Gastroesophageal sphincter (tissue), 4 donors: ENCODE data around the gene ITCH. TPM values are rescaled to one million over a fixed set of nuclear protein-coding genes. Genes with fewer than 3 reads are reported as not detected.

ENCODE experiments used
- ATAC-seq: fragments of 150-250 bp; one replicate; pipeline ENCODE4 v1.9.1; 2016; ENCODE audit warnings: mild to moderate bottlenecking, moderate library complexity
- H3K27ac ChIP-seq, 4 donors: fragments of 200-600 bp; sonication (generic) in 3 of 4; 1 replicate in 3 of 4; 2 replicates in 1 of 4; pipeline ENCODE4 v1.5.1; 2016 to 2019
- H3K27me3 ChIP-seq: fragments of 200-600 bp; sonication (generic); one replicate; pipeline ENCODE4 v1.5.1; 2019
- H3K36me3 ChIP-seq, 2 donors: fragments of 200-600 bp; sonication (generic); one replicate each; pipeline ENCODE4 v1.5.1; 2019; ENCODE audit warnings: control low read depth in 1 of 2
- H3K4me1 ChIP-seq, 3 donors: fragments of 200-600 bp; sonication (generic); 1 replicate in 2 of 3; 2 replicates in 1 of 3; pipeline ENCODE4 v1.5.1; 2016 to 2019; ENCODE audit warnings: control low read depth in 2 of 3
- H3K4me3 ChIP-seq, 2 donors: fragments of 200-600 bp; sonication (generic); one replicate each; pipeline ENCODE4 v1.5.1; 2019; ENCODE audit warnings: mild to moderate bottlenecking in 1 of 2, moderate library complexity in 1 of 2
- H3K9me3 ChIP-seq, 3 donors: fragments of 200-600 bp; sonication (generic); one replicate each; pipeline ENCODE4 v1.5.1; 2017 to 2019; ENCODE audit warnings: control low read depth in 2 of 3
- CTCF ChIP-seq, 4 experiments: fragments of 200-600 bp in 2 of 4; fragments of 450-650 bp in 2 of 4; sonication (generic) in 1 of 4; IDR thresholded peaks; one replicate each; pipeline ENCODE4 v1.5.1; 2017 to 2019; ENCODE audit warnings: antibody characterized with exemption in 4 of 4, mild to moderate bottlenecking in 2 of 4, moderate library complexity in 2 of 4
- EP300 ChIP-seq: sonication (generic); formaldehyde crosslinking; IDR thresholded peaks from one replicate; pipeline ENCODE4 v1.6.1; 2017; ENCODE audit warnings: antibody characterized with exemption, mild to moderate bottlenecking
- POLR2A ChIP-seq, 2 donors: fragments of 450-650 bp; IDR thresholded peaks; one replicate each; pipeline ENCODE4 v1.6.1; 2017; ENCODE audit warnings: antibody characterized with exemption in 2 of 2, mild to moderate bottlenecking in 2 of 2, moderate library complexity in 1 of 2
- POLR2AphosphoS5 ChIP-seq: sonication (generic); formaldehyde crosslinking; IDR thresholded peaks from one replicate; pipeline ENCODE4 v1.6.1; 2017; ENCODE audit warnings: antibody characterized with exemption
- WGBS, 2 donors: methylation state at CpG; one replicate each; pipeline ENCODE4 v1.1.5; 2018; ENCODE audit warnings: low coverage in 1 of 2; 5-methylcytosine and 5-hydroxymethylcytosine counted together
- total RNA-seq, 4 donors: library from RNA; depleted of rRNA; stranded (reverse); fragments of >200 nt; gene quantifications; one replicate each; pipeline ENCODE4 v1.1.0, GENCODE V29; 2016

Gene ITCH
- total RNA-seq, 4 donors from 2014 or later = 59.5 to 75.5 (median 65.1) TPM

GRCh38 chr20:34549291-34549928, 186.3 kb downstream of the ITCH start:
- ATAC-seq = no peak
- WGBS, 2 donors = 44 to 59% methylated on average over 4 to 5 of the region's 20 CpGs
- TF ChIP-seq EP300 (no peak), POLR2A (IDR thresholded peaks at IDR 0.05) (no peak), POLR2AphosphoS5 (no peak), CTCF (IDR thresholded peaks at IDR 0.05) (no peak)

GRCh38 chr20:34549929-34550305, 186.8 kb downstream of the ITCH start:
- Histone ChIP-seq H3K36me3 (no peaks in the 10 kb centered on the region), H3K9me3 (no peaks in the 10 kb centered on the region), H3K4me1 (peaks cover 0 to 10% (median 0%) of the 10 kb centered on the region in 3 donors), H3K4me3 (no peak overlapping the region), H3K27ac (no peak overlapping the region), H3K27me3 (no peaks in the 10 kb centered on the region)
- no CpG with 5 or more reads among the region's 13 CpGs for WGBS, 2 donors
- no peak for ATAC-seq
- TF ChIP-seq POLR2A (IDR thresholded peaks at IDR 0.05) (no peak), POLR2AphosphoS5 (no peak), CTCF (IDR thresholded peaks at IDR 0.05) (no peak), EP300 (no peak)

More at GRCh38 chr20:34549291-34549928, 186.3 kb downstream of the ITCH start:
- H3K4me1 ChIP-seq = peaks cover 0 to 13% (median 0%) of the 10 kb centered on the region in 3 donors
- no peak overlapping the region for H3K27ac ChIP-seq
- no peaks in the 10 kb centered on the region for H3K27me3 ChIP-seq
- no peaks in the 10 kb centered on the region for H3K36me3 ChIP-seq
- no peak overlapping the region for H3K4me3 ChIP-seq
- no peaks in the 10 kb centered on the region for H3K9me3 ChIP-seq

GRCh38 chr20:34552569-34552968, 189.5 kb downstream of the ITCH start:
- Histone ChIP-seq H3K27me3 (no peaks in the 10 kb centered on the region), H3K4me3 (no peak overlapping the region), H3K9me3 (no peaks in the 10 kb centered on the region), H3K36me3 (no peaks in the 10 kb centered on the region), H3K27ac (no peak overlapping the region), H3K4me1 (peaks cover 0 to 18% (median 0%) of the 10 kb centered on the region in 3 donors)
- 91 to 96% methylated on average over 3 to 6 of the region's 6 CpGs for WGBS, 2 donors
- ATAC-seq = no peak
- TF ChIP-seq EP300 = no peak
- TF ChIP-seq CTCF (IDR thresholded peaks at IDR 0.05) = no peak
- TF ChIP-seq POLR2A (IDR thresholded peaks at IDR 0.05) = no peak
- no peak for TF ChIP-seq POLR2AphosphoS5

GRCh38 chr20:34553366-34553867, 190.3 kb downstream of the ITCH start:
- no peaks in the 10 kb centered on the region for H3K9me3 ChIP-seq
- H3K27me3 ChIP-seq = no peaks in the 10 kb centered on the region
- WGBS, 2 donors = 24 to 43% methylated on average over 1 to 2 of the region's 4 CpGs
- TF ChIP-seq EP300 (no peak), POLR2A (IDR thresholded peaks at IDR 0.05) (no peak), POLR2AphosphoS5 (no peak), CTCF (IDR thresholded peaks at IDR 0.05) (no peak)
- peak overlapping the region in 3 of 4 donors; percentile 4 to 61 (median 43) for H3K27ac ChIP-seq
- no peak overlapping the region for H3K4me3 ChIP-seq
- H3K4me1 ChIP-seq = peaks cover 0 to 25% (median 0%) of the 10 kb centered on the region in 3 donors
- no peak for ATAC-seq
- H3K36me3 ChIP-seq = no peaks in the 10 kb centered on the region

- H3K27ac ChIP-seq = peak overlapping the region; percentile 96 to 100 (median 99)
- no peaks in the 10 kb centered on the region for H3K36me3 ChIP-seq
- no peaks in the 10 kb centered on the region for H3K27me3 ChIP-seq
- WGBS, 2 donors = 10 to 19% methylated on average over 10 of the region's 11 CpGs
- TF ChIP-seq CTCF (IDR thresholded peaks at IDR 0.05) (no peak), POLR2A (IDR thresholded peaks at IDR 0.05) (no peak), POLR2AphosphoS5 (no peak)
- H3K4me1 ChIP-seq = peaks cover 0 to 39% (median 0%) of the 10 kb centered on the region in 3 donors
- ATAC-seq = no peak
- H3K9me3 ChIP-seq = no peaks in the 10 kb centered on the region
- H3K4me3 ChIP-seq = peak overlapping the region; percentile 82 to 97
Observed at GRCh38 chr20:34557936-34558319, 194.9 kb downstream of the ITCH start.
